Measurements from ENCODE around the gene ATP6V0B.

- no peak for TF ChIP-seq CTCF (IDR thresholded peaks at IDR 0.05)
- no peak for TF ChIP-seq POLR2A (IDR thresholded peaks at IDR 0.05)
These were observed 6.4 kb downstream of the ATP6V0B start for GRCh38 chr1:43981135-43981491.

Measured in testis (tissue), 2 donors.